Measurements from ENCODE around the gene FOLR2.

Gene FOLR2

GRCh38 chr11:72189455-72190250 is 26.9 kb upstream of the FOLR2 start:
- no peak for TF ChIP-seq CTCF (IDR thresholded peaks at IDR 0.05)

- TF ChIP-seq CTCF (IDR thresholded peaks at IDR 0.05) = no peak
These were observed 25.9 kb upstream of the FOLR2 start for GRCh38 chr11:72190631-72191071.

- TF ChIP-seq CTCF (IDR thresholded peaks at IDR 0.05) = no peak
These were observed 24.6 kb upstream of the FOLR2 start, which contains the start of gene FOLR1 for GRCh38 chr11:72191961-72192381. FOLR1 (plus strand) TSS chr11:72192140; CDS start chr11:72192174, 34 bp downstream.

GRCh38 chr11:72195518-72196270 is 20.9 kb upstream of the FOLR2 start:
- no peak for TF ChIP-seq CTCF (IDR thresholded peaks at IDR 0.05)

- TF ChIP-seq CTCF (IDR thresholded peaks at IDR 0.05) = no peak
These were observed 14.0 kb upstream of the FOLR2 start for GRCh38 chr11:72202571-72202970.

GRCh38 chr11:72203163-72203562 is 13.4 kb upstream of the FOLR2 start:
- no peak for TF ChIP-seq CTCF (IDR thresholded peaks at IDR 0.05)

- no peak for TF ChIP-seq CTCF (IDR thresholded peaks at IDR 0.05)
These were observed 11.7 kb upstream of the FOLR2 start for GRCh38 chr11:72204886-72205285.
